Keratinocyte (primary cell): ENCODE data around the gene SLC22A8. TPM values are rescaled to one million over a fixed set of nuclear protein-coding genes. Genes with fewer than 3 reads are reported as not detected.
"Not testable (repeated sequence)": the region's sequence is repeated elsewhere in the genome, so short reads cannot be mapped to it uniquely, and the experiment has no call there.

ENCODE experiments used
- DNase-seq: peaks from one replicate; pipeline ENCODE4 v3.0.0-alpha.2; 2011; ENCODE audit warnings: low read depth, missing footprints, low spot score
- FAIRE-seq: peaks from 2 replicates; lab custom pipeline; 2011; peaks lifted over from hg19 to GRCh38; lab: Jason Lieb, UNC
- H2AFZ ChIP-seq: 2 replicates; pipeline ENCODE4 v1.6.0; 2012; ENCODE audit warnings: low read length, control low read depth, inconsistent platforms; ENCODE audit not compliant: control insufficient read depth
- H3K27ac ChIP-seq: 2 replicates; pipeline ENCODE4 v1.5.1; 2011; ENCODE audit warnings: low read length; ENCODE audit not compliant: control insufficient read depth, insufficient read depth
- H3K27me3 ChIP-seq: 3 replicates; pipeline ENCODE4 v1.6.0; 2011; ENCODE audit warnings: low read length; ENCODE audit not compliant: control insufficient read depth, insufficient read depth; ENCODE audit errors: extremely low read depth
- H3K36me3 ChIP-seq, 2 experiments: 2 replicates in 1 of 2; 3 replicates in 1 of 2; pipeline ENCODE4 v1.5.1; 2011; ENCODE audit warnings: low read length in 2 of 2, mild to moderate bottlenecking in 1 of 2; ENCODE audit not compliant: control insufficient read depth in 2 of 2, insufficient read depth in 2 of 2; ENCODE audit errors: extremely low read depth in 1 of 2
- H3K4me1 ChIP-seq: 3 replicates; pipeline ENCODE4 v1.5.1; 2011; ENCODE audit warnings: low read length; ENCODE audit not compliant: control insufficient read depth, insufficient read depth; ENCODE audit errors: extremely low read depth
- H3K4me2 ChIP-seq: 3 replicates; pipeline ENCODE4 v1.6.0; 2011; ENCODE audit warnings: low read depth, low read length; ENCODE audit not compliant: control insufficient read depth, insufficient read depth; ENCODE audit errors: extremely low read depth
- H3K4me3 ChIP-seq, 3 experiments: fragments of 200-600 bp in 1 of 3; sonication (generic) in 1 of 3; 2 replicates in 2 of 3; 3 replicates in 1 of 3; pipeline ENCODE4 v1.5.1; 2011 to 2016; ENCODE audit warnings: low read length in 3 of 3, mild to moderate bottlenecking in 3 of 3, control low read depth in 2 of 3, inconsistent platforms in 1 of 3, low read depth in 1 of 3, mixed read lengths in 1 of 3, mixed run types in 1 of 3, moderate library complexity in 1 of 3; ENCODE audit not compliant: control insufficient read depth in 2 of 3, insufficient read depth in 2 of 3; ENCODE audit errors: extremely low read depth in 1 of 3
- H3K79me2 ChIP-seq: 2 replicates; pipeline ENCODE4 v1.6.0; 2012; ENCODE audit warnings: low read length; ENCODE audit not compliant: control insufficient read depth, insufficient read depth
- H3K9ac ChIP-seq: 3 replicates; pipeline ENCODE4 v1.6.0; 2011; ENCODE audit warnings: low read length; ENCODE audit not compliant: control insufficient read depth, insufficient read depth; ENCODE audit errors: extremely low read depth
- H3K9me1 ChIP-seq: 3 replicates; pipeline ENCODE4 v1.6.0; 2011; ENCODE audit warnings: low read length; ENCODE audit not compliant: control insufficient read depth, insufficient read depth; ENCODE audit errors: extremely low read depth
- H3K9me3 ChIP-seq: 2 replicates; pipeline ENCODE4 v1.5.1; 2012; ENCODE audit warnings: low read depth, low read length; ENCODE audit not compliant: control insufficient read depth
- H4K20me1 ChIP-seq: 3 replicates; pipeline ENCODE4 v1.6.0; 2011; ENCODE audit warnings: low read length; ENCODE audit not compliant: control insufficient read depth, insufficient read depth; ENCODE audit errors: extremely low read depth
- EZH2 ChIP-seq: IDR thresholded peaks from one replicate; pipeline ENCODE4 v1.6.1; 2012; ENCODE audit warnings: inconsistent platforms, mild to moderate bottlenecking, low read length, moderate library complexity
- dilution Hi-C: fragments of 300-500 bp; cut with MboI; formaldehyde crosslinking; loops from one replicate; pipeline ENCODE4 v1.7.0; 2020; ENCODE audit warnings: low sequenced_read_pairs; ENCODE audit not compliant: extremely low pct_ligation_motif_present
- polyA minus RNA-seq, 3 experiments: library from RNA; depleted of rRNA, polyadenylated mRNA; stranded (reverse); fragments of >200 nt; gene quantifications; 1 replicate in 1 of 3; 2 replicates in 1 of 3; 3 replicates in 1 of 3; pipeline ENCODE4 v1.2.3, GENCODE V29; 2011
- polyA plus RNA-seq, 5 experiments: library from polyadenylated mRNA; depleted of rRNA in 3 of 5; stranded (reverse) in 3 of 5; stranded (forward) in 1 of 5; unstranded in 1 of 5; fragments of >200 nt; gene quantifications; 1 replicate in 1 of 5; 2 replicates in 3 of 5; 3 replicates in 1 of 5; pipeline versions ENCODE4 v1.2.1 to v1.2.3, GENCODE V29; 2011 to 2012; ENCODE audit warnings: missing spikeins in 2 of 5, low read depth in 1 of 5, low replicate concordance in 1 of 5
- TF ChIP-seq, protein P1 (sequence below), 3 experiments: IDR thresholded peaks in 1 of 3; conservative IDR thresholded peaks in 1 of 3; optimal IDR thresholded peaks in 1 of 3; 2 replicates in 2 of 3; 3 replicates in 1 of 3; pipeline versions ENCODE3 to v1.5.1; 2011; ENCODE audit warnings: low read length in 3 of 3, mild to moderate bottlenecking in 3 of 3, moderate library complexity in 2 of 3, control low read depth in 1 of 3, inconsistent platforms in 1 of 3; ENCODE audit not compliant: insufficient read depth in 2 of 3; ENCODE audit errors: extremely low read depth in 1 of 3

Gene SLC22A8, protein sequence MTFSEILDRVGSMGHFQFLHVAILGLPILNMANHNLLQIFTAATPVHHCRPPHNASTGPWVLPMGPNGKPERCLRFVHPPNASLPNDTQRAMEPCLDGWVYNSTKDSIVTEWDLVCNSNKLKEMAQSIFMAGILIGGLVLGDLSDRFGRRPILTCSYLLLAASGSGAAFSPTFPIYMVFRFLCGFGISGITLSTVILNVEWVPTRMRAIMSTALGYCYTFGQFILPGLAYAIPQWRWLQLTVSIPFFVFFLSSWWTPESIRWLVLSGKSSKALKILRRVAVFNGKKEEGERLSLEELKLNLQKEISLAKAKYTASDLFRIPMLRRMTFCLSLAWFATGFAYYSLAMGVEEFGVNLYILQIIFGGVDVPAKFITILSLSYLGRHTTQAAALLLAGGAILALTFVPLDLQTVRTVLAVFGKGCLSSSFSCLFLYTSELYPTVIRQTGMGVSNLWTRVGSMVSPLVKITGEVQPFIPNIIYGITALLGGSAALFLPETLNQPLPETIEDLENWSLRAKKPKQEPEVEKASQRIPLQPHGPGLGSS
- polyA plus RNA-seq = not detected in 3 replicates
- polyA plus RNA-seq (2011; ENCODE audit: low read depth) = not detected
- polyA plus RNA-seq (2011; cell fraction: cytosol; rRNA removed) = not detected in 2 replicates
- not detected in 2 replicates for polyA plus RNA-seq (2011; cell fraction: nucleus; rRNA removed)
- not detected in 2 replicates for polyA plus RNA-seq (2012; ENCODE audit: low replicate concordance)
- not detected in 3 replicates for polyA minus RNA-seq
- not detected for polyA minus RNA-seq (2011; cell fraction: cytosol; rRNA and poly(A)+ RNA removed)
- polyA minus RNA-seq (2011; cell fraction: nucleus; rRNA and poly(A)+ RNA removed) = not detected in 2 replicates

DNA sequence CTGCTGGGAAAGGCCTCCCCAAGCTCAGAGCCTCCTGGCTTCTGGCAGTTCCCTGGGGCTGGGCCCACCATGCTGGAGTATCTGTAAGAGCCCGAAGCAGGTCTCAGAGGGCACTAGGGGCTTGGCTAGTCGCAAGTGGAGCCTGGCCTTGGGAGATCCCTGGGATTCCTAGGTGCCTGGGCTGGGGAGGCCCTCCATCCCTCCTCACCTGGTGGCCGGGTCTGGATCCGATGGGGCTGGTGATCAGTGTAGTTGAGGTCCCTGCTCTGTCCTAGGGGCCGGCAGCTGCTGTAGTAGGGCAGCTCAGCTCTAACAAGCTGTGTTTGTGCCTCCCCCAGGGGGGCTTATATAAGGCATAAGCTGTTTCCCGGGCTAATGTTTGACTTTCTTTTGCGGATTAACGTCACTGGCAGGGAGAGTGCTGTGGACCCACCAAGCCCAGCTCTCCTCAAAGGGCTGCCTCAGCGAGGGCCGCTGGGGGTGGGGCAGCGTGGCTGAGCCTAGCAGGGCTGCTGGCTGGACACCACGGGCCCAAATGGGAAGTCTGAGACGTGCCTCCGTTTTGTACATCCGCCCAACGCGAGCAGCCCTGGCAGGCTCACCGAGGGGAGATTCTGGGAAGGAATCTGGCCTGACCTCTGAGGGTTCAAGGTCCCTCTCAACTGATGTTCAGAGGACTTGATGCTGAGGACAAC is at the start of gene SLC22A8:
Gene SLC22A8, minus strand, starts transcription at position 321 of the 695 bp plus-strand sequence. CDS start 883 bp downstream, outside the sequence.
- dilution Hi-C loops = no loop called here
- no peak for DNase-seq
- H4K20me1 ChIP-seq = no peaks in the 10 kb centered on the region
- H3K27me3 ChIP-seq = no peaks in the 10 kb centered on the region
- no peak within 1 kb of the TSS for H3K4me2 ChIP-seq
- no peak within 1 kb of the TSS for H3K27ac ChIP-seq
- no peaks in the 10 kb centered on the region for H3K9me3 ChIP-seq
- no peaks in the 10 kb centered on the region for H3K4me1 ChIP-seq
- no peaks in the 10 kb centered on the region for H3K9me1 ChIP-seq
- no peak within 1 kb of the TSS for H3K4me3 ChIP-seq
- no peaks in the 10 kb centered on the region for H3K36me3 ChIP-seq
- TF ChIP-seq EZH2 = no peak
- TF ChIP-seq, protein P1, sequence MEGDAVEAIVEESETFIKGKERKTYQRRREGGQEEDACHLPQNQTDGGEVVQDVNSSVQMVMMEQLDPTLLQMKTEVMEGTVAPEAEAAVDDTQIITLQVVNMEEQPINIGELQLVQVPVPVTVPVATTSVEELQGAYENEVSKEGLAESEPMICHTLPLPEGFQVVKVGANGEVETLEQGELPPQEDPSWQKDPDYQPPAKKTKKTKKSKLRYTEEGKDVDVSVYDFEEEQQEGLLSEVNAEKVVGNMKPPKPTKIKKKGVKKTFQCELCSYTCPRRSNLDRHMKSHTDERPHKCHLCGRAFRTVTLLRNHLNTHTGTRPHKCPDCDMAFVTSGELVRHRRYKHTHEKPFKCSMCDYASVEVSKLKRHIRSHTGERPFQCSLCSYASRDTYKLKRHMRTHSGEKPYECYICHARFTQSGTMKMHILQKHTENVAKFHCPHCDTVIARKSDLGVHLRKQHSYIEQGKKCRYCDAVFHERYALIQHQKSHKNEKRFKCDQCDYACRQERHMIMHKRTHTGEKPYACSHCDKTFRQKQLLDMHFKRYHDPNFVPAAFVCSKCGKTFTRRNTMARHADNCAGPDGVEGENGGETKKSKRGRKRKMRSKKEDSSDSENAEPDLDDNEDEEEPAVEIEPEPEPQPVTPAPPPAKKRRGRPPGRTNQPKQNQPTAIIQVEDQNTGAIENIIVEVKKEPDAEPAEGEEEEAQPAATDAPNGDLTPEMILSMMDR (optimal IDR thresholded peaks at IDR 0.05 in 1 of 3, IDR thresholded peaks at IDR 0.05 in 1 of 3, conservative IDR thresholded peaks at IDR 0.05 in 1 of 3; ENCODE audit: extremely low read depth in 1 of 3, insufficient read depth in 2 of 3, low read length in 3 of 3) = no peak
- FAIRE-seq = no peak
- no peak within 1 kb of the TSS for H3K9ac ChIP-seq
- no peak within 1 kb of the TSS for H2AFZ ChIP-seq
- H3K79me2 ChIP-seq = no peaks in the 10 kb centered on the region

DNA sequence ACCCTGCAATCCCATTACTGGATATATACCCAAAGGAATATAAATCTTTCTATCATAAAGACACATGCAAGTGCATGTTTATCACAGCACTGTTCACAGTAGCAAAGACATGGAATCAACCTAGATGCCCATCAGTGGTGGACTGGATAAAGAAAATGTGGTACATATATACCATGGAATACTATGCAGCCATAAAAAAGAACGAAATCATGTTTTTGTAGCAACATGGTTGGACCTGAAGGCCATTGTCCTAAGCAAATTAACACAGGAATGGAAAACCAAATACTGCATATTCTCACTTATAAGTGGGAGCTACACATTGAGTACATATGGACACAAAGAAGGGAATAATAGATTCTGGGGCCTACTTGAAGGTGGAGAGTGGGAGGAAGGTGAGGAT is 30.6 kb upstream of the SLC22A8 start:
- dilution Hi-C loops, H3K9me1 ChIP-seq, H4K20me1 ChIP-seq, H3K9me3 ChIP-seq, H3K36me3 ChIP-seq, FAIRE-seq, H3K27ac ChIP-seq, H3K9ac ChIP-seq, DNase-seq, H3K27me3 ChIP-seq, H3K4me1 ChIP-seq, H3K4me2 ChIP-seq, H2AFZ ChIP-seq, H3K4me3 ChIP-seq, H3K79me2 ChIP-seq: not testable (repeated sequence)
